IPS-NIHi11 (cell line): ENCODE measurements around the gene FOS.

Source experiments
- DNase-seq: peaks from one replicate; pipeline ENCODE4 v3.0.0; 2012; ENCODE audit warnings: mixed read lengths, low spot score

Gene FOS

GRCh38 chr14:75318353-75318752, 39.7 kb downstream of the FOS start:
- no peak for DNase-seq

- DNase-seq = no peak
Observed at GRCh38 chr14:75319021-75319420, 40.4 kb downstream of the FOS start.

GRCh38 chr14:75320196-75320595, 41.6 kb downstream of the FOS start:
- no peak for DNase-seq

- DNase-seq = peak; percentile 44
Observed at GRCh38 chr14:75322746-75323145, 44.1 kb downstream of the FOS start.

GRCh38 chr14:75323571-75323970, 44.9 kb downstream of the FOS start:
- no peak for DNase-seq

GRCh38 chr14:75328558-75329155, 50.0 kb downstream of the FOS start:
- no peak for DNase-seq

GRCh38 chr14:75329369-75329768, 50.7 kb downstream of the FOS start:
- DNase-seq = no peak

GRCh38 chr14:75331471-75331870, 52.8 kb downstream of the FOS start:
- DNase-seq = no peak
